GM12801 (cell line): ENCODE measurements around the gene ZNF480.

Source experiments
- TF ChIP-seq, protein P1 (sequence below): IDR thresholded peaks from one replicate; pipeline ENCODE4 v1.5.1; 2011; ENCODE audit warnings: control low read depth; ENCODE audit not compliant: insufficient read length; ENCODE audit errors: extremely low read depth

ZNF480 gene

GRCh38 chr19:52275988-52276387 is 21.0 kb upstream of the ZNF480 start:
- TF ChIP-seq, protein P1, sequence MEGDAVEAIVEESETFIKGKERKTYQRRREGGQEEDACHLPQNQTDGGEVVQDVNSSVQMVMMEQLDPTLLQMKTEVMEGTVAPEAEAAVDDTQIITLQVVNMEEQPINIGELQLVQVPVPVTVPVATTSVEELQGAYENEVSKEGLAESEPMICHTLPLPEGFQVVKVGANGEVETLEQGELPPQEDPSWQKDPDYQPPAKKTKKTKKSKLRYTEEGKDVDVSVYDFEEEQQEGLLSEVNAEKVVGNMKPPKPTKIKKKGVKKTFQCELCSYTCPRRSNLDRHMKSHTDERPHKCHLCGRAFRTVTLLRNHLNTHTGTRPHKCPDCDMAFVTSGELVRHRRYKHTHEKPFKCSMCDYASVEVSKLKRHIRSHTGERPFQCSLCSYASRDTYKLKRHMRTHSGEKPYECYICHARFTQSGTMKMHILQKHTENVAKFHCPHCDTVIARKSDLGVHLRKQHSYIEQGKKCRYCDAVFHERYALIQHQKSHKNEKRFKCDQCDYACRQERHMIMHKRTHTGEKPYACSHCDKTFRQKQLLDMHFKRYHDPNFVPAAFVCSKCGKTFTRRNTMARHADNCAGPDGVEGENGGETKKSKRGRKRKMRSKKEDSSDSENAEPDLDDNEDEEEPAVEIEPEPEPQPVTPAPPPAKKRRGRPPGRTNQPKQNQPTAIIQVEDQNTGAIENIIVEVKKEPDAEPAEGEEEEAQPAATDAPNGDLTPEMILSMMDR, result no peak

- TF ChIP-seq, protein P1, result no peak
Observed at GRCh38 chr19:52277471-52277870, 19.5 kb upstream of the ZNF480 start.

GRCh38 chr19:52286256-52286655 is 10.7 kb upstream of the ZNF480 start:
- TF ChIP-seq, protein P1, result no peak

- TF ChIP-seq, protein P1, result no peak
Observed at GRCh38 chr19:52291781-52292180, 5.2 kb upstream of the ZNF480 start.

- TF ChIP-seq, protein P1, result no peak
Observed at GRCh38 chr19:52296400-52296772, 583 bp upstream of the ZNF480 start.

DNA sequence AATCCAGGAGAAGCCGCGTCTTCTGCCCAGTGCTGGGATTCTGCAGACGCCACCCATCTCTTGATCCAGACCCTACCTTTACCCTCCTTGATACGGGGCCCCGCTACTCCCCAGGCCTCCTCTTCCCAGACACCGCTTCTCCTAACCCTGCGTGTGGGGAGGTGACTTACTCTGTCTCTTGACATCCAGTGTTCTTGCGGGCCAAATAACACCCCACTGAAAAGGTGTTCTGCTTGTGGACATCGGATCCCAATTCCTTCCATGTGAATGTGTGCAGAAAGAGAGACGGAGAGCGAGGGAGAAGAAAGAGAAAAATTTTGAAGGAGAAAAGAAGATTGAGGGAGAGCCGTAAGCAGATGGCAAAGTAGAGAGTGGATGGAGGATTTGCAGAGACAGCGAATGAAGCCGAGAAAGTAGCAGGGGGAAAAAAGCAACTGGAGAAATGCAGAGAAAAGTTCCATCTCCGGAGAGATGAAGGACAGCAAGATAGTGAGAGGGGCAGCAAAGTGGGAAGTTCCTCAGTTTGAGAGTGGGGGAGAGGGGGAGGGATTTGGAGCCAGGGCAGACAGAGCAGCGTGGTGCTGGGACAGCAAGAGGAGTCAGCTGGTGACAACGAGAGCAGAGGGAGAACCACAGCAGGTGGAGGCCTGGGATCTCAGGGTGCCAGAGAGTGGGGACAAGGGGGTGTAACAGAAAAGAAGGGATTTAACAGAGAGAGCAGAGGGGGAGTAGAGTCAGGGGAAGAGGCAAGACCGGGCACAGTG is 814 bp downstream of the ZNF480 start:
- TF ChIP-seq, protein P1, result no peak

DNA sequence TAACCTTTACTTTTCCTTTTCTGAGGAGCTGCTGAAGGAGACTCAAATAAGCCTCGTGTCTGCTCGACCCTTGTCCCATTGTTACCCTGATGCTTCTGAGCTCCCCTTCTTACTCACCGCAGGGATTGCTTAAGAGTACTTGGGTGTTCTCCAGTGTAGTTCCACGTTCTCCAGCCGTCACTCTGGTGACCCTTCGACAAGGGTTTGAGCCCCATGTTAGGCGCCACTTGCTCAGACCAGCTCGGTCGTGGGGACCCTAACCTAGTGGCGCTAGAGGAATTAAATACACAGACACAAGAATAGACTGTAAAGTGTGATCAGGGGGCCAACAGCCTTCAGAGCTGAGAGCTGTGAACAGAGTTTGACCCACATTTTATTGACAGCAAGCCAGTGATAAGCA is 10.3 kb downstream of the ZNF480 start:
- TF ChIP-seq, protein P1, result no peak
